ENCODE data around the gene CCL22. TPM values are rescaled to one million over a fixed set of nuclear protein-coding genes. Genes with fewer than 3 reads are reported as not detected.

The CCL22 gene
- total and polyA plus RNA-seq, 2 of the 4 experiments (the other 2 are of a cell fraction), result not detected

DNA sequence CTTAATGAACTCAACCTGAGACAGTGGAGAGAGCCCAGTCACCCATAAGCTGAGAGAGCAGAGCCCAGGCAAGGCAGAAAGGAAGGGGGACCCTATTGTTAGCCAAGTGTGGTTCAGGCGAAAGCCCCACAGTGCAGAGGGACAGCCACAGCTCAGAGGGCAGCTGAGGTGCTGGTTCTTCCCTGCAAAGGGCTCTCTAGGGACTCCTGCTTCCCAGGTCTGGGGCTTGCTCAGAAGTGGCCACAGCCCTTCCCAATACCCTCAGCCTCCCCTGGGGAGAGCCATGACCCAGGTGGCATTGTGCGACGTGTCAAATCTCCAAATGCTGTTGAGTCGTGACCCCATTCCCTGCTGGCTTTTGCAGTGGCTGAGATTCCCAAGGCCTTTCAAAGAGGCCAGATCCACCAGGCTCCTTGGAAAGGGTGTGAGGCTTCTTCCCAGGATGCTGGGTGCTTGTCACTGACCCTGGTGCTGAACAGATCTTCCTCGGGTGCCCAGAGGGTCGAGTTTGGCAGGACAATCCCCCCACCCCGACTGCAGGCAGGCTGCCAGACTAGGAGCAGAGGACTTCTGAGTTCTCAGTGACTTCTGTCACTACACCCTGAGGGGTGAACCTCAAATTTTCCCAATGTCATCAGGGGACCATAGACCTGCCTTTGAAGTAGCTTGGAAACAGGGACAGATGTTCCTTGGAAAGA is 43.5 kb downstream of the CCL22 start:
- Histone ChIP-seq H2AK9ac (replicated peaks; ENCODE audit: low read depth, low read length, poor library complexity) (no peak overlapping the region), H4K8ac (ENCODE audit: low read depth in 2 of 2, low read length in 2 of 2) (no peak overlapping the region), H2BK20ac (ENCODE audit: low read depth, low read length) (no peak overlapping the region), H3K23ac (ENCODE audit: low read depth, low read length) (no peak overlapping the region), H3K27ac (ENCODE audit: insufficient read depth, low read length) (no peak overlapping the region), H3K79me1 (ENCODE audit: low read depth in 1 of 2, low read length in 2 of 2) (no peaks in the 10 kb centered on the region), H3K18ac (ENCODE audit: low read depth, low read length) (no peak overlapping the region), H3K9ac (ENCODE audit: low read depth, low read length) (no peak overlapping the region), H2AK5ac (ENCODE audit: low read depth, low read length) (no peak overlapping the region), H3K9me1 (ENCODE audit: insufficient read depth, low read length) (no peaks in the 10 kb centered on the region), H3K4me1 (ENCODE audit: control insufficient read depth, insufficient read depth, low read length) (no peaks in the 10 kb centered on the region), H2BK15ac (ENCODE audit: low read depth, low read length) (no peak overlapping the region), H3K27me3 (ENCODE audit: control insufficient read depth, insufficient read depth, low read length) (peaks cover 48% of the 10 kb centered on the region), H2BK5ac (ENCODE audit: low read depth, low read length, poor library complexity, severe bottlenecking) (no peak overlapping the region), H3K36me3 (ENCODE audit: control insufficient read depth, insufficient read depth, low read length) (no peaks in the 10 kb centered on the region), H3K9me3 (ENCODE audit: control insufficient read depth, insufficient read depth, low read length) (no peaks in the 10 kb centered on the region), H4K5ac (ENCODE audit: low read depth, low read length) (no peak overlapping the region), H3K4me2 (ENCODE audit: low read depth, low read length) (no peak overlapping the region), H2BK120ac (ENCODE audit: low read depth, low read length) (no peak overlapping the region), H4K20me1 (ENCODE audit: insufficient read depth, low read length) (no peaks in the 10 kb centered on the region), H3K4me3 (ENCODE audit: insufficient read depth, low read depth, low read length) (no peak overlapping the region), H3K4ac (ENCODE audit: low read depth, low read length) (no peak overlapping the region), H3K14ac (replicated peaks; ENCODE audit: low read depth, low read length) (no peak overlapping the region), H2AFZ (replicated peaks; ENCODE audit: low read length, poor library complexity) (no peak overlapping the region), H4K91ac (ENCODE audit: insufficient read depth, low read depth, low read length) (no peak overlapping the region), H3K56ac (ENCODE audit: extremely low read depth, insufficient read depth, low read length) (no peak overlapping the region)
- no CpG with 5 or more reads among the region's 7 CpGs for WGBS, 2 experiments (ENCODE audit: extremely low coverage in 2 of 2, insufficient read length in 1 of 2)
- in situ Hi-C loops (cut with MboI; ENCODE audit: low sequenced_read_pairs), result no loop called here
- ChIA-PET CTCF (no interaction called here), POLR2A (ENCODE audit: unreplicated experiment) (no interaction called here)
- DNase-seq, result no peak
- intact Hi-C loops (cut with micrococcal nuclease), result no loop called here
- BruUV-seq (replicated peaks), result no TSS peak
- ATAC-seq (ENCODE audit: low read depth), result no peak
- dilution Hi-C loops (cut with HindIII; ENCODE audit: low sequenced_read_pairs, unreplicated experiment), result no loop called here
- no peak for TF ChIP-seq ELK1 (IDR thresholded peaks at IDR 0.05; ENCODE audit: borderline replicate concordance, low read depth, low read length)
- TF ChIP-seq CHD1 (IDR thresholded peaks at IDR 0.05; ENCODE audit: low read depth, low read length), result no peak
- TF ChIP-seq RCOR1 (IDR thresholded peaks at IDR 0.05; ENCODE audit: insufficient replicate concordance, low read length), result no peak
- TF ChIP-seq FOS (IDR thresholded peaks at IDR 0.05; ENCODE audit: low read depth, low read length), result no peak
- TF ChIP-seq POLR2A (IDR thresholded peaks at IDR 0.05; ENCODE audit: low read depth, low read length), result no peak
- TF ChIP-seq RAD21 (IDR thresholded peaks at IDR 0.05; ENCODE audit: low read length), result no peak
- no peak for TF ChIP-seq MXI1 (IDR thresholded peaks at IDR 0.05; ENCODE audit: borderline replicate concordance, low read depth, low read length)
- TF ChIP-seq RFX5 (IDR thresholded peaks at IDR 0.05; ENCODE audit: low read depth, low read length), result no peak
- TF ChIP-seq MAZ (IDR thresholded peaks at IDR 0.05; ENCODE audit: borderline replicate concordance, low read depth, low read length), result no peak
- TF ChIP-seq NFE2L2 (IDR thresholded peaks at IDR 0.05; ENCODE audit: low read depth, low read length), result no peak
- TF ChIP-seq CEBPB (IDR thresholded peaks at IDR 0.05; ENCODE audit: low read depth, low read length), result no peak
- no peak for TF ChIP-seq MAFK (IDR thresholded peaks at IDR 0.05; ENCODE audit: low read depth, low read length)
- no peak for TF ChIP-seq CTCF (conservative IDR thresholded peaks at IDR 0.05; ENCODE audit: low read depth, low read length)
- TF ChIP-seq SMC3 (IDR thresholded peaks at IDR 0.05; ENCODE audit: low read depth, low read length), result no peak

Measured in IMR-90 (cell line).